Measurements from ENCODE around the gene OIP5. TPM values are rescaled to one million over a fixed set of nuclear protein-coding genes. Genes with fewer than 3 reads are reported as not detected.

Gene OIP5
- total RNA-seq, 1 donor: 0.72 TPM

GRCh38 chr15:41286665-41287333, 45.6 kb downstream of the OIP5 start:
- TF ChIP-seq CTCF (IDR thresholded peaks at IDR 0.05; ENCODE audit: extremely low read depth, low read depth, low read length): no peak
- Histone ChIP-seq H3K4me3 (ENCODE audit: insufficient read depth, low read length) (no peak overlapping the region), H2AFZ (ENCODE audit: low read length) (no peak overlapping the region), H3K9me3 (ENCODE audit: low read depth, low read length) (no peaks in the 10 kb centered on the region), H3K27me3 (ENCODE audit: insufficient read depth, low read length) (no peaks in the 10 kb centered on the region), H3K4me2 (ENCODE audit: insufficient read depth, low read length) (no peak overlapping the region), H3K27ac (ENCODE audit: low read depth, low read length) (no peak overlapping the region), H3K36me3 (ENCODE audit: insufficient read depth, low read length) (peaks cover 30% of the 10 kb centered on the region), H3K79me2 (ENCODE audit: insufficient read depth, low read length) (peaks cover 36% of the 10 kb centered on the region), H4K20me1 (ENCODE audit: insufficient read depth, low read length) (no peaks in the 10 kb centered on the region), H3K4me1 (ENCODE audit: insufficient read depth, low read length) (peaks cover 22% of the 10 kb centered on the region)
- DNase-seq (ENCODE audit: insufficient read length, low spot score, missing footprints): peak; percentile 46

- H3K4me3 ChIP-seq (ENCODE audit: insufficient read depth, low read length): peak overlapping the region; percentile 92
- H3K4me1 ChIP-seq (ENCODE audit: insufficient read depth, low read length): peaks cover 32% of the 10 kb centered on the region
- no peaks in the 10 kb centered on the region for H3K9me3 ChIP-seq (ENCODE audit: low read depth, low read length)
- no peak for DNase-seq (ENCODE audit: insufficient read length, low spot score, missing footprints)
- H3K36me3 ChIP-seq (ENCODE audit: insufficient read depth, low read length): peaks cover 30% of the 10 kb centered on the region
- peak overlapping the region; percentile 95 for H3K4me2 ChIP-seq (ENCODE audit: insufficient read depth, low read length)
- no peak overlapping the region for H2AFZ ChIP-seq (ENCODE audit: low read length)
- no peak for TF ChIP-seq CTCF (IDR thresholded peaks at IDR 0.05; ENCODE audit: extremely low read depth, low read depth, low read length)
- H3K27ac ChIP-seq (ENCODE audit: low read depth, low read length): peak overlapping the region; percentile 77
- peaks cover 36% of the 10 kb centered on the region for H3K79me2 ChIP-seq (ENCODE audit: insufficient read depth, low read length)
- no peaks in the 10 kb centered on the region for H4K20me1 ChIP-seq (ENCODE audit: insufficient read depth, low read length)
- no peaks in the 10 kb centered on the region for H3K27me3 ChIP-seq (ENCODE audit: insufficient read depth, low read length)
Observed at GRCh38 chr15:41285285-41285684, 47.1 kb downstream of the OIP5 start.

- no peak for TF ChIP-seq CTCF (IDR thresholded peaks at IDR 0.05; ENCODE audit: extremely low read depth, low read depth, low read length)
- peak; percentile 23 for DNase-seq (ENCODE audit: insufficient read length, low spot score, missing footprints)
- H3K27ac ChIP-seq (ENCODE audit: low read depth, low read length): peak overlapping the region; percentile 77
- H2AFZ ChIP-seq (ENCODE audit: low read length): peak overlapping the region; percentile 83
- H3K9me3 ChIP-seq (ENCODE audit: low read depth, low read length): no peaks in the 10 kb centered on the region
- peak overlapping the region; percentile 92 for H3K4me3 ChIP-seq (ENCODE audit: insufficient read depth, low read length)
- H3K79me2 ChIP-seq (ENCODE audit: insufficient read depth, low read length): peaks cover 36% of the 10 kb centered on the region
- H3K27me3 ChIP-seq (ENCODE audit: insufficient read depth, low read length): no peaks in the 10 kb centered on the region
- peak overlapping the region; percentile 95 for H3K4me2 ChIP-seq (ENCODE audit: insufficient read depth, low read length)
- H3K4me1 ChIP-seq (ENCODE audit: insufficient read depth, low read length): peaks cover 32% of the 10 kb centered on the region
- no peaks in the 10 kb centered on the region for H4K20me1 ChIP-seq (ENCODE audit: insufficient read depth, low read length)
- H3K36me3 ChIP-seq (ENCODE audit: insufficient read depth, low read length): peaks cover 30% of the 10 kb centered on the region
Observed at GRCh38 chr15:41284427-41285177, 47.8 kb downstream of the OIP5 start.
